Measurements from ENCODE around the gene GADD45G.

GADD45G gene

GRCh38 chr9:89610391-89610925, 5.6 kb downstream of the GADD45G start:
- no peak for TF ChIP-seq CTCF (conservative IDR thresholded peaks at IDR 0.05; ENCODE audit: low read depth, low read length)
- DNase-seq (ENCODE audit: low read depth): no peak

GRCh38 chr9:89611425-89611824, 6.6 kb downstream of the GADD45G start:
- no peak overlapping the region for H3K4me3 ChIP-seq (ENCODE audit: low read depth, low read length)
- DNase-seq (ENCODE audit: low read depth): no peak
- no peak for TF ChIP-seq CTCF (conservative IDR thresholded peaks at IDR 0.05; ENCODE audit: low read depth, low read length)

More at GRCh38 chr9:89610391-89610925, 5.6 kb downstream of the GADD45G start:
- no peak overlapping the region for H3K4me3 ChIP-seq (ENCODE audit: low read depth, low read length)

GRCh38 chr9:89612566-89613278, 7.9 kb downstream of the GADD45G start:
- no peak overlapping the region for H3K4me3 ChIP-seq (ENCODE audit: low read depth, low read length)
- DNase-seq (ENCODE audit: low read depth): no peak
- no peak for TF ChIP-seq CTCF (conservative IDR thresholded peaks at IDR 0.05; ENCODE audit: low read depth, low read length)

- no peak overlapping the region for H3K4me3 ChIP-seq (ENCODE audit: low read depth, low read length)
- TF ChIP-seq CTCF (conservative IDR thresholded peaks at IDR 0.05; ENCODE audit: low read depth, low read length): no peak
- no peak for DNase-seq (ENCODE audit: low read depth)
These were observed 9.4 kb downstream of the GADD45G start for GRCh38 chr9:89613912-89614892.

GRCh38 chr9:89615661-89616060, 10.8 kb downstream of the GADD45G start:
- TF ChIP-seq CTCF (conservative IDR thresholded peaks at IDR 0.05; ENCODE audit: low read depth, low read length): no peak
- no peak overlapping the region for H3K4me3 ChIP-seq (ENCODE audit: low read depth, low read length)
- no peak for DNase-seq (ENCODE audit: low read depth)

- DNase-seq (ENCODE audit: low read depth): no peak
- H3K4me3 ChIP-seq (ENCODE audit: low read depth, low read length): no peak overlapping the region
- TF ChIP-seq CTCF (conservative IDR thresholded peaks at IDR 0.05; ENCODE audit: low read depth, low read length): no peak
These were observed 11.6 kb downstream of the GADD45G start for GRCh38 chr9:89616411-89616810.
